ENCODE measurements around the gene FGF13.

FGF13 gene

DNA sequence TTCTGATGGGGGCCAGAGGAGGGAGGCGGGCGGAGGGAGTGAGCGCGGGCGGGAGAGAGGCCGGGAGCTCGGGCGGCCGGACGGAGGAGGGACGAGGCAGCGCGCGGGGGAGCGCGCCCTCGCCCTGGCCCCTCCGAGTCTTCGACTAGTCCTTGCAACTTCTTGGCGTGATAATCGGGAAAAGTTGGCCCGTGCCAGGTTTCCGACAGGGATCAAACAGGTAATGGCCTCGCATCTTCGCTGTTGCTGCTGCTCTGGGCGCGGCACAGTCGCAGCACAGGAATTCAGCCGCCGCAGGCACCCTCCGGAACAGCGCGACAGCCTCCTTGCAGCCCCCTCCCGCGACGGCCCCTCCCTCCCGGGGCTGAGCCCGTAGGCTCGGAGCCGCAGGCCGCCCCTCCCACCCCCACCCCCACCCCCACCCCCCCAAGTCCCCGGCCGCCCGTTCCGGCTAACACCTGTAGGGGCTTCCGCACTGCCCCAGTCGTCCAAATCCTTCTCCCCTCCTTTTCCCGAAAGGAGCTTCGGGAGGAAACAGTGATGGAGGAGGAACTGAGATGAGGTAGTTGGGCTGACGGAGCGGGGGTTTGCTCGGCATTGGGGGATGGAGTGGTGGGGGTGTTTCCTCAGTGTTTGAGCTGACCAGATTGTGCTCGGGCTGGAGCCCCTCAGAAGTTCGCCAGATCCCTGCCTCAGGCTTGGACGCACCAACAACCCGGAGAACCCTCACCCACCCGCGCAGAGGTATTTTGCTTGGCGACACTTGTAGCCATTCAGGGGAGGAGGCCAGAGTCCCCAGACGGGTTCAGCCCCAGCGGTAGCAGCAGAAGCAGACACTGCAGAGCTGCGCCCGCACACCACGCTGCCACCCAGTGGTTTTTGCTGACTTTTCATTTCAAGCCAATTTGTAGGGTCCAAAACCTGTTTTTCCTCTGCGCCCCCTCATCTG, at the start of gene FGF13:
TSS of gene FGF13 (minus strand) at position 319 of the 949 bp plus-strand sequence. CDS start 714 bp downstream, outside the sequence.
- no peak for DNase-seq

DNA sequence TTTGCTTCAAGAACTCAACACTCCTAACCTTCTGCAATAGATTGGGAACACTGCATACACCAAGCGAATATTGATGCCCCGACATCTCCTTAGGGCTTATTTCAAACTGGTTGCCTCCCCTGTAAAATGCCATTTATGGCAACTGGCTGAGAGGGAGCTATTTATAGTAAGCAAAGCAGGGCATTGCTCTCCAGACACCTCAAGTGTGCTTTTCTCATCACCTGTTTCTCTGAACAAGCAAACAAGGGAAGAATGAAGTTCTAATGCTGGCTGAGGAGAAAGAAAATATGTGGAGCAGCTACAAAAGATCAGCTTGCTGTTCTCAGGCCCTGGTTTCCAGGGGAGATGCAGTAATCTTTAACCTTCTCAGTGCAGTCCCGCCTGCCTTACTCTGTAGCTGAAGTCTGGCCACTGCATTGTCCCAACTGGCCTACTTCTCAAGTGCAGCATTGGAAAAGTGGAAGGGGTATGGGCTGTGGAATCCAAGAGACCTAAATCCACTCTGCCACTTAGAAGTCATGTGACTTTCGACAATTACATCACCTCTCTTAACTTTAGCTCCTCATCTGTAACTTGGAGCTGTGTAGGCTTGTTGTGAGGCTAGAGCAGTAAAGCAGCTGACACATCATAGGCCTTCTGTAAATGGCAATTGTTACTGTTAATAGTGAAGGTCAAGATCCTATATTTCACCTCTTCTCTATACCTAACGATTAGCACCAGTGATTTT, 47.9 kb upstream of the FGF13 start:
- no peak for DNase-seq

DNA sequence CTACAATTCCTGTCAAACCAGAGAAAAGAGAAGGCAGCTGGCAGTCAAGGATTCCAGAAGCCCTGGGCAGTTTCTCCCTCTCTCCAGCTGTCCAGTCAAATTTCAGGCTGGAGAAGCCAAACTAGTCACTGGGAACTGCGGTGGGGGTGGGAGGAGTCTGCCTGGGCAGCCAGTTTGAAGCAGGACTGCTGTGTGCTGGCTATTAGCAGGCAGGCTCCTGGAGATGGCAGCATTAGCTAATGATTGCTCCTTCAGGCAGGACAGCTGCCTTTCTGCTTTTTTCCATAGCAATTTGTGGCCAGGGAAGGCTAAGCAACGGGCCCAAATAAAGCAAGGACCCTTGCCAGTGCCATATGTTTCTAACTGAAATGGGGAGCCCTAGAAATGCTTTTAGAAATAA, 44.7 kb upstream of the FGF13 start:
- no peak for DNase-seq

DNA sequence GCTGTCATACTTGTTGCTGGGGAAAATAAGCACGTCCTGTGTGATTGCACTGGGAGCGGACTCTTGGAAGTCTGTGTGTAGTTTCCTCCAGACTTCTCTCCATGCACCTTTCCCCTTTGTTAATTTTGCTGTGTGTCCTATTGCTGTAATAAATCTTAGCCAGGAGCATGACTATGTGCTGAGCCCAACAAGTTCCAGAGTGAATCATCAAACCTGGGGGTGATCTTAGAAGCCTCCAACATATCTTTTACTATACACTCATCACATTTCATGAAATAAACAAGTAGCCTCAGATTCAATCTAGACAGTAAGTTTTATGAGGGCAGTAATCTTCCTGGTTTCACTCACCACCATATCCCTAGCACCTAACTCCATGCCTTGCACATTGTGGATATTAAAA, 43.3 kb upstream of the FGF13 start:
- DNase-seq: no peak

DNA sequence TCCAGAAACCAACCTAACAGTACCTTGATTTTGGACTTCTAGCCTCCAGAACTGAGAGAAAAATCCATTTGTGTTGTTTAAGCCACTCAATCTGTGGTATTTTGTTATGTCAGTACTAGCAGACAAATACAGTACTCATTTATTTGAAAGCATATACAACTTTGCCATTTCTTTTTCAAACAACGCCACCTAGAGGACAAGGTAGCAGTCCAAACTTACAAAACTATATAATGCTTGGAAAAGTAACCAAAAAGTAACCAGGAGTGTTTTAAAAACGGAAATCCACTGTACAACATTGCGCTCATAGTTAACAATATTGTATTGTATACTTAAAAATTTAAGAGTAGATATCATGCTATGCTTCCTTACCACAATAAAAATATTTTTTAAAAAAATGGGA, 37.0 kb upstream of the FGF13 start:
- no peak for DNase-seq

DNA sequence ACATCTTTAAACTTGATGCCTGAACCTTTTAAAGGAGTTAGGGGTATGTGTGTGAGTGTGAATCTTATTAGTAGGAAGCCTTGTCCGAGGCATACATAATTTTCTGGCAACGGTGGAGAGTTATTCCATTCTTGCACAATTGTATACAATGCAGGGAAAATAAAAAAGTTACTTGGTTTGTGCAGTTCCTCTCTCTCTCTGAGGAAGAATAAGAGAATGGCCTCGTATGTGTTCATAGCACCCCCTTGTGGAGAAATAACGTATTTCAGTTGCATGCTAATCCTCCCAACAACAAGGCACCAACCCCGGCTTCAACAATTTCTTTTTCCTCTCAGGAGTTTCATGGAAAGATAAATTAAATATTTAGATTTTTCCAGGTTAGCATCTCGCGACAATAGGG, 33.7 kb upstream of the FGF13 start:
- DNase-seq: peak; percentile 2

DNA sequence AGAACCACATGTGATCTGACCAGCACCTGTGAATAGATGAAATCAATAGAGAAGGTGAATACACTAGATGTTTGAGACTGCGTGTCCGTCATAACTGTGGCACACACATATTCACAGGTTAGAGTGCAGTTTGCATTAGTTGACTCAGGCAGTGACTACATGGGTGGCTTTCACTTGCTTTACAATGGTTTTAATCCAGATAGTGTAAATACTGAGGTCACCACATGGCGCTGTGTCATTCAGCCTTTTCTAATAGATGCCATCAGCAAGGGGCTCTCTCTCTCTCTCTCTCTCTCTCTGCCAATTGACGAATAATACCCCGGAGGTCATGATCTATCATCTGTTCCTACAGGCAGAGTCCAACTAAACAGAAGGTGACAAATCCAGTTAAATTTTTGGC, 30.7 kb upstream of the FGF13 start:
- DNase-seq: no peak

DNA sequence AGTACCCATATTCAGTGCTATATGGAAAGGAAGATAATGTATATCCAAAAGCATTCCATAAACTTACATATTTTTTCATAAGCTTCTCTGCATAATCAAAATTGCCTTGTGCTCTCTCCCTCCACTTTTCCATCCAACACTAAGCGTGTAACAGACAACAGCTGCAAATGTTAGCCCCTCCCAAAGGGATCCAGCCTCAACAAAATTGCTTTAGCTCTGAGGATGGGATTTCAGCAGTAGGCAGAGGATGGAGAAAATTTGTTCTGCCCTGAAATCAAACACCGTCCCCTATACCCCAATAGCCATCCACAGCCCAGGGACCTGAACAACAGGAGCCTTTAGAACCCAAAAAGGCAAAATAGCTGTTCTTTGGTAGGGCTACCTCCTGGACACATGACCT, 28.8 kb upstream of the FGF13 start:
- DNase-seq: no peak

DNA sequence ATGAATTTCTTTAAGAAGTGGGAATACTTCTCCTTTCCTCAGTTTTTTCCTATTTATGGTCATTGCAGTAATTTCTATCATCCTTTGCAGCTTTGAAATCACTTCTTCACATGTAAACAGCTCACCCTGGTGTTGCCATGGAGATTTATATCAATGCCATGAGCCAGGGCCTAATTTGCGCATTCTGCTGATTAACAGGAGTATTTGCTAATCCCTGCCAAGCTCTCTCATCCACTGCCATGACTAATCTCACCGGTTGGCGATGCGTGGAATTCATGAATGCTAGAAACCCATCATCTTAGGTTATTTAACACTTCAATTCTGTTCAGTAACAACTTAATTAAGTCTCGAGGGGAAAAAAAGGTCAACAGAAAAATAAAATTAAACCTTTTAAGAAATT, 11.8 kb upstream of the FGF13 start:
- no peak for DNase-seq

DNA sequence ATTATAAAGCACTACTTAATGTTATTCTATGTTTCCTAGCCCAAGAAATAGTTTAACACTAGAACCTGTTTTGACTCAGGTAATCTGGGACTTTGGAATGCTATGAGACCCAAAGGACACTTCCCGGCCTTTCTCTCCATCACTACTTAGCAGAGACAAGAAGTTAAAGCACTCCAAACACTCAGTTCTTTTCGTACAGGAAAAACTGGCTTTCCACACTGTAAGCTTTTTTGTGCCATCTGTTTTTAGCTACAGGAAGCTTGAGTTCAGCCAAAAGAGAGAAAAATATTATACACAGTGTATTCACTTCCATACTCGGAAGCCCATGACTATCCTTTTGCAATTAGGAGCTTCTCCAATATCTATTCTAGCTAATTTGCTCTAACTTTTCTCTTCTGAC, 7.9 kb upstream of the FGF13 start:
- DNase-seq: no peak

DNA sequence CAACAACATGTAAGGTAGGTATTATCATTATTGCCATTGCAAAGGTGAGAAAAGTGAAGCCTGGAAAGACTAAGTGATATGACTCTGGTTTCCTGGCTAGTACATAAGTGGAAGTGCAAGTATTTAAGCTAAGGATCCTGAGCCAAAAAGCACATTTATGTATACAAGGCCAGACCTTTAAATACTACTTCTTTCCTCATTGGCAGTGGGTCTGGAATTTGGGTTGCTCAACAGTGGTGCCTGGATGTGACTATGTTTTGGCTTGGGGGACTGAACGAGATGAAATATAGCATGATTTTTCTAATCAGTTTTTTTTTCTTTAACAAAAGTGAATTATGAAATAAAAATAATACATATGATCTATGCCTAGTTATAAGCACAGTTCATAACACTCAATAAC, 7.4 kb upstream of the FGF13 start:
- no peak for DNase-seq

DNA sequence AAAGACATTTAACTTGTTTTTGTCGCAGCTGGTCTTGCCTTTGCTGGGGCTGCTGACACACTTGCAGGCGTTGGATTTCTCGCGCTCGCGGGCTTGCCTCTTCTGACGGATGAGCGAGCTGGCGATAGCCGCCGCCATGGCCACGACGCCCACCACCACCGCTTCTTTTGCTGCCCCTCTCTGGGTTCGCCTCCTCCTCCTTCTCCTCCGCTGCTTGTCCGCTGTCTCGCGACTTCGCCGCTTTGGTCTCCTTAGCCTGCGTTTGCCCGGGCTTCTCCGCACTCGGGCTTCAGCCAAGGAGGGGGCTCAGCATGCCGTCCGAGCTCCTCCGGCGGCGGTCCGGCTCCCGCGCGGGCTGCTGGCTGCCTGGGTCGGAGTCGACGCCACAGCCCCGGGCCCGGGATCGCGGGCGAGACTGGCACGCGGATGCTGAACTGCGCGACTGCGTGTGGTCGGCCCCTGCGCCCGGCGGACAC, 613 bp downstream of the FGF13 start:
- DNase-seq: no peak

DNA sequence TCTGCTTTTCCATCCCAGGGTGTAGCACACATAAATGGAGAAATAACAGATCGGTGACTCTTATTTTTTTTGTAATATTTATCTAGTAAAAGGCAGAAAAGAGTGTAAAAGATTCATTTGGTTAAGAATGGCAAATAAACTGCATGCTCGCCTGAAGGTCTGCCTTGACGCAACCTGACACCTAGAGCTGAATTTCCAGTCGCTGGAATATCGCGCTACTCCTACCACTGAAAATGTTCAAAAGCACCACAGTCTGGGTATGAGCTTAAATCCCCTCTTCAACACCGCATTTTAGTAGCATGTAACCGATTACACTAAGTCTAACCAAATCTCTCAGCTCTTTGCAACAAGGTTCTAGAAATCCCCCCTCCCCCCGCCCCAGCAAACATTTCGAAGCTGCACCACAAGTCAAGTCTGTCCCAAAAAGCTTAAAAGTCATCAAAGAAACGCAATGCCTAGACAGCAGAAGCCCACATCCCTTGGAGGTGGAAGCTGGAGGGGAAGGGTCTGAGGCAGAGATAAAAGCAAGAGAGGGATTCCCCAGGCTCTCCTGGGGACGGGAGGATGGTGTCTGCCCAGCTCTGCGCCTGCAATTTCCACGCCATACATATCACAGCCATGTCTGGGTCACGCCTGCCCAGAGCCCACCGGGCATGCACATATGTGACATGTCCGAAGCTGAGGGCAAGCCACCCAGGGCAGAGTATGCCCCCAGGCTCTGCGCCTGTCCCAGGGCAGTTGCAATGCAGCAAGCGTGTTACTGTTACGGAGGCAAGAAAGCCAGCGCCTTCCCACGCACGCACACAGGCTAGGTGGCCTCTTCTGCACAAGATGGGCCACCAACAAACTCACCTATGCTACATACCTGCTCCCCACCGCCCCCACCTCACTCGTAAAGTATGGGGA, 1.4 kb downstream of the FGF13 start:
- no peak for DNase-seq

DNA sequence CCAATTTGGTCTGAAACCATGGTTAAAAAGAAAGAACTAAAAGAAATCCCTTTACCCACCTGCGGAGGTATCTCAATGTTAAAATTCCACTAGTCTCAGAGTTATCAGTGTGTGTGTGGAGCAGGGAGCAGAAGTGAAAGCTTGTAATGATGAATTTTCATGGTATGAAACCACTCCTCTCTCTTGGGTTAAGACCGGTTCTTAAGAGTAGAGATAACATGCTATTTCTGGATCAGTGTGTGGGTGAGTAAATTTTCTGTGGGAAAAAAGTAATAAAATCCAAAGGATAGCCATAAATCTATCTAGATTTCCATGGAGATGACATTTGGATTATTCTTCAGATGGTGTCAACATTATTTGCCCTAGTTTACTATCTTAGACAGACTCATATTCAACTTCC, 3.2 kb downstream of the FGF13 start:
- DNase-seq: no peak

DNA sequence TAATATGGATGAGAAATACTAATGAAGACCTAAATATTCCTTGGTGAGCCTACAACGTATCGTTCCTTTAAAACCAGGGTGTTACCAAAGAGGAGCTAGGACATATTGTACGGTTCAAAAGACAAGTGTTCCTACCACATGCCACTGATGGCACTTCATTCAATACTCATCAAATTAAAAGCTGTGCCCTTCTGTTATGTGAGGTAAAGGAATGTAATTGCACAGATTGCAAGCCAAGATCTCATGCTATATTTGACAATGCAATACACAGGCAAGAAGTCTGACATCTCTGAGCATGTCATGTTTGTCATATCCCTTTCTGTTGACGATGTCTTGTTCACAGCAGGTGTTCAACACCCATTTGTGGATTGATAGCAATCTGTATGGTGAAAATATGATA, 6.9 kb downstream of the FGF13 start:
- DNase-seq: no peak

DNA sequence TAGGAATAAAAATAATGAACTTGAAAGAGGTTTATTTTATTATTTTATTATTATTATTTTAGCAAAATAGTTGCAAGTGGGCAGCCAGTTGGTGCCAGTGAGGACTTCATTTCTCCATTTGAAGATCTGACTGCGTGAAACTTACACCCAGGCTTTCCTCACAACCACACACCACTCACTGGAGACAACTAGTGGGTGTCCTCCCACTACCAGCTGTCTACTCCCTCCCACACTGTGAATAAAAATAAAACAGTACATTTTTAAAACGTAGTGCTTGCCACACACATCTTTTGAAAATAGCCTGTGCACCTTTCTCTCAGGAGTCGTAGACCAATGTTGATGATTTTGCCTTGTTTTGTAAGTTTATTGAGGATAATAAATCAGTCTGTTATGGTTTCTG, 7.4 kb downstream of the FGF13 start:
- DNase-seq: no peak

DNA sequence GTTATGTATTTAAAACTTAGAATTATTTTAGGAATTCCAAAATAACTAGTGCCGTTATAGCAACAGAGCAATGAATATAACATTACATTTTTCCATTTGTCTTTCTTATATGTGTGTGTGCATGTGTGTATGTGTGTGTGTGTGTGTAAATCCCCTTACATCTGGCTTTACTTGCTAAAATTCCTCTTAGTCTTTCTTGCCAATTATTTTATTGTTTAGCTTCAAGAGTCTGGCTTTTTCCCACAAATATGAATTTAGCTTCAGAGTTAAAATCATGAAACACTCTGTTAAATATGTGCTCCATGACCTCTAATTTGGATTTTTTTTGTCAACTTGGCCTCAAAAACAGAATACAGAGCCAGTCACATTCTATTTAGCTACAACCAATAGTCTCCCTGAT, 18.9 kb downstream of the FGF13 start:
- DNase-seq: no peak

DNA sequence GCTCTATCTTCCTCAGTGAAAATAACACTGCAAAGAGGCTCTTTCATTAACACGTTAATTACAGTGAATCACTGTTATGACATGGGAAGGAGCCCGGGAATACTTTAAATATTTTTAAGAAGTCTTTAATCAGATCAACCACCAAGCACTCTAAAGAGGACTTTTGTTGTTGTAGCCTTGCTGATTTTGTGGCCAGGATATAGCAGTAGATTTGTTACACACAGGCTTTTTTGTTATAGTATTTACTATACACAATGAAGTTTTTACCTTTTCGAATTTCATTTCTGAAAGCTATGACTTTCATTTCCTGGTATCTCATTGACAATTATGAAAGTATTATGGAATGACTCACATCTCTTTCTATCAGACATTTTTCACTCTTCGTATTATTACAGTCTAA, 20.3 kb downstream of the FGF13 start:
- no peak for DNase-seq

DNA sequence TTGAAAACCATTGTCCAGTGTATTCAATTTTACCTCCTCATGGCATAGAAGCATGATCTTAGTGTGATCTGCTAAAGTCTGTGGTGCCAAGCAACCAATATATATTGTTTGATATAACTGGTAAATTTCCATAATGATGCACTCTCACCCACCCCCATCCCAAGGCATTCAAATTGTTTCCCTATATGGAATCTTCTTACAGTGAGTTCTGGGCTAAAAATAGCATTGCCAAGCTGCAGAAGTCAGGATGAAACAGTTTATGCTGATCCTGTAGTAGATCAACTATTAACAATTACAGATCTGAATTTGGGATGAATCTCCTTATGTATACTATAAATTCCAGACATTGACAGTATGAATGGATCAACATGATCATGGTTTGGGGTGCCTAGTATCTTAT, 20.9 kb downstream of the FGF13 start:
- DNase-seq: no peak

DNA sequence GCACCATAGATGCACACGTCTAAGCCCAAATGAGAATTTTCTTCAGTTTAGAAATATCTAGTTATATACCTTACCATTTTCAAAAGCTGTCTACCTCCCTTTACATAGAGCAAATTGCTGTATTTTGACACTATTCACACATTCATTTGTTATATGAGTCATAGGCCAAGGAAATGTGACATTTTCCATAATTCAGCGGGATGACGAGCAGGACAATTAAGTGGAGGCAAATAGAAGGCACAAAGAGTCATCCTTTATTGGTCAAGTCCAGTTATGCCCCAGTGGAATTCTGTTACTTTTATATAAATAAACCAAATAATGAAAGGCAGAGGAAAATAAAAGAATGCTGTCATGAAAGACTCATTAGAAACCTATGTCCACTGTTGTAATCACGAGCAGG, 27.9 kb downstream of the FGF13 start:
- no peak for DNase-seq

DNA sequence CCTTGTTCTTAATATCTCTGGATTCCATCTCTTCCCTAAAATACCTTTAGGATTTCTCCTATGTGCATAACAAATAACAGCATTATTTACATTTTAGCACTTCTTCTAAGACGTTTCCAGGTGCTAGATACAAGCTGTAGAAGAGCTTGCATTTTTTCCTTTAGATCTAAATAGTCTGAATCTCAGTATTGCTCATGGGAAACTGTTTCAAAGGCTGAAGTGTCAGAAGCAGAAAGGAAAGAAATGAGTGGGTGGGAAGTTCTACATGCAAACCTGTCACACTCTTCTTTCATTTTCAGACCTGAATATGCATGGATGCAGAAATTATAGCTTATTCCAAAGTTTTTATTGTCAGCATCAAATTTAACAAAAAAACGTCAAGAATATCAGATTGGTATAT, 41.8 kb downstream of the FGF13 start:
- DNase-seq: no peak

DNA sequence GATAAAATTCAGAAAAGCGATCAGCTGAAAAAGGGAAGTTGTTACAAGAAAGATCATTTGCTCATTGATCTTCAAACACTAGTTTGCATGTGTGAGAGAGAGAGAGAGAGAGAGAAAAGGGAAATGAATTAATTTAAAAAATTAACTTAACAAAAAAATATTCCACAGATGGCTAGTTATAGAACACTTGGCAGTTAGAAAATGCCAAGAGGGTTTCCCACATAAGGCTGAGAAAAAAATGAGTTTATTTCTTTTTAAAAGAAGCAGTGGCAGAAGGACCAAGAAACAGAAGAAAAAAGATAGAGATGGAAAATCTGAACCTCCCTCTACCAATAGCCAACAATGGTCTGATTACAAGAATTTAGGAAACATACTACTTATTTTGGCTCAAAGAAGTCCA, 47.1 kb downstream of the FGF13 start:
- no peak for DNase-seq

DNA sequence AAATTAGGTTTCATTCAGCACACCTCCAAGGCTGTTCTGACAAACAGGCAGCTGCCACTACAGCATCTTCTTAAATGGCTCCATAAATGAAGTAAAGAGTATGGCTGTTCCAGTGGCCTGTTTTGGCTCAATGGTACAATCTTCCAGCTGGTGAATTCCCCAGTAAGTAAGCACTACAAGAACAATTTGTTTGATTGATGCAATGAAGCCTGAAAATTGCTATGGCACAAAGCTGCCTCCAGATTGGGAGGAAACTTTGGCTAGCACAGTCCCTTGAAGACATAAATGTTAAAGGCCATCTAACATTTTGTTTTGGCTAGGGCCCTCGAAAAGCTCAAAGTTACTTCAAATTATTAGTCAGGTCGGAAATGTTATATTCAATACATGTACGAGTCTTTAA, 47.5 kb downstream of the FGF13 start:
- no peak for DNase-seq
